ENCODE measurements around the gene KCNQ1OT1. TPM values are rescaled to one million over a fixed set of nuclear protein-coding genes. Genes with fewer than 3 reads are reported as not detected.

The KCNQ1OT1 gene
- total RNA-seq, 2 donors from 2014 or later = 5.2 to 6.9 TPM

DNA sequence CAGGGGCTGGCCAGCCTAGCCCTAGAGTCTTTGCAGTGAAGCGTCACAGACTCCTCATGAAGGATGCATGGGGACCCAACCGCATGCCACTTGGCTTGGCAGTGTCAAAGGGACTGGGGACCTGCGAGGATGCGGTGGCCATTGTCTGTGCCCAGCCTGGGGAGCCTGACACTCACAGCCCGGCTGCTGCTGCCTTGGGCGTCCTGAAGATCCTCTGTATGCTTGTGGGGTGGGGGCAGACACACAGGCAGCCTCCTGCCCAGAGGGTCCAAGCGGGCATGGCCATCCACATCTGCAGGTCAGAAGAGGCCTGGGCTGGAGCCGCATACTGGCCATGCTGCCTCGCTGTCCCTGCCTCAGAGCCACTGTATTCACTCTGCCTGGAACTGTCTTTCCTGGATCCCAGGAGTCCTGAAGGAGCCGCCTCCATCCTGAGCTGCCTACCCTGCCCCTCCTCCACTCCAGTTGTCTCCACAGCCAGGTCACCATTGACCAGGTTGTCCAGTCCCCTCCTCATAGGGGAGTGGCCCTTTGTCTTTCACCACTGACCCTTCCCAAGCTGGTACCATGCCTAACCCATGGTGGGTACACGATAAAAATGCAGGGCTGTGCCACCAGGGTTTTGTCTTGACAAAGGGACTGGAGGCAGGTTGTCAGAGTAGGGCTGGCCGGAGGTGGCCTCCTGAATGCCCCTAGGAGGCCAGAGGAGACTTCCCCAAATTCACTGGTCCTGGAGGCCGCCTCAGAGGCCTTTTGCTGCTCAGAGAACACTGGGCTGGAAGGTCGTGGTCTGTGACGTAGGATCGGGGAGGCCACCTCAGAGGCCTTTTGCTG is 107.0 kb downstream of the KCNQ1OT1 start:
- H3K27ac ChIP-seq (ENCODE audit: low read depth, low read length) = no peak overlapping the region
- peaks cover 72% of the 10 kb centered on the region for H3K27me3 ChIP-seq (ENCODE audit: control insufficient read depth, insufficient read depth, low read length, poor library complexity, severe bottlenecking)
- Mint-ChIP-seq H3K27me3 (ENCODE audit: insufficient read depth) (peaks cover 96% of the 10 kb centered on the region), H3K36me3 (ENCODE audit: low read depth) (no peaks in the 10 kb centered on the region), H3K9me3 (peaks cover 5% of the 10 kb centered on the region), H3K27ac (no peak overlapping the region), H3K4me3 (no peak overlapping the region), H3K4me1 (no peaks in the 10 kb centered on the region)
- no peak for DNase-seq
- TF ChIP-seq, protein P1, sequence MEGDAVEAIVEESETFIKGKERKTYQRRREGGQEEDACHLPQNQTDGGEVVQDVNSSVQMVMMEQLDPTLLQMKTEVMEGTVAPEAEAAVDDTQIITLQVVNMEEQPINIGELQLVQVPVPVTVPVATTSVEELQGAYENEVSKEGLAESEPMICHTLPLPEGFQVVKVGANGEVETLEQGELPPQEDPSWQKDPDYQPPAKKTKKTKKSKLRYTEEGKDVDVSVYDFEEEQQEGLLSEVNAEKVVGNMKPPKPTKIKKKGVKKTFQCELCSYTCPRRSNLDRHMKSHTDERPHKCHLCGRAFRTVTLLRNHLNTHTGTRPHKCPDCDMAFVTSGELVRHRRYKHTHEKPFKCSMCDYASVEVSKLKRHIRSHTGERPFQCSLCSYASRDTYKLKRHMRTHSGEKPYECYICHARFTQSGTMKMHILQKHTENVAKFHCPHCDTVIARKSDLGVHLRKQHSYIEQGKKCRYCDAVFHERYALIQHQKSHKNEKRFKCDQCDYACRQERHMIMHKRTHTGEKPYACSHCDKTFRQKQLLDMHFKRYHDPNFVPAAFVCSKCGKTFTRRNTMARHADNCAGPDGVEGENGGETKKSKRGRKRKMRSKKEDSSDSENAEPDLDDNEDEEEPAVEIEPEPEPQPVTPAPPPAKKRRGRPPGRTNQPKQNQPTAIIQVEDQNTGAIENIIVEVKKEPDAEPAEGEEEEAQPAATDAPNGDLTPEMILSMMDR (conservative IDR thresholded peaks at IDR 0.05) = no peak
- WGBS, 2 experiments (ENCODE audit: insufficient coverage in 1 of 2, insufficient read length in 1 of 2) = 89 to 95% methylated on average over 13 to 16 of the region's 16 CpGs
- no peaks in the 10 kb centered on the region for H3K4me1 ChIP-seq (ENCODE audit: control insufficient read depth, insufficient read depth, low read length)
- no peak overlapping the region for H3K9ac ChIP-seq (ENCODE audit: extremely low read depth, low read length, poor library complexity, severe bottlenecking)
- H3K36me3 ChIP-seq (ENCODE audit: control insufficient read depth, insufficient read depth, low read length) = no peaks in the 10 kb centered on the region
- no peak overlapping the region for H3K4me3 ChIP-seq (ENCODE audit: low read length)
- peaks cover 8% of the 10 kb centered on the region for H3K9me3 ChIP-seq (ENCODE audit: control insufficient read depth, low read length)

DNA sequence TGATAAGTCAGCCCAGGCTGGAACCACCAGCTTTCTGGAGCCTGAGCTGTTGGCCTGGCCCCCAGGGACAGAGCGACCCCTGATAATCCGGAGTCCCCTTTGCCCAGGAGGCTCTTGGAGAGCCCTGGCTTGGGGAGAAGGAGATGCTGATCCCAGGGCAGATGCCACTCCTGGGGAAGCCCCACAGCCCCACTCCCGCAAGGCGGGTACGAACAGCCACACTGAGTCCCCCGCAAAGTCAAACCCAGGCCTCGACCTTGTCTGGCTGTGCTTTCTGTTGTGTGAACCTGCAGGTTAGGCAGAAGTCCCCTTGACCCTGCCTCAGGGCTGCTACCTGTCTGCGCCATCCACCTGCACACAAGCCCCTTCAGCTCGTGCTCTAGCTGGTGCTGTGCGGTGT is 108.0 kb downstream of the KCNQ1OT1 start:
- TF ChIP-seq, protein P1 (conservative IDR thresholded peaks at IDR 0.05) = no peak
- Mint-ChIP-seq H3K27ac (no peak overlapping the region), H3K27me3 (ENCODE audit: insufficient read depth) (peaks cover 96% of the 10 kb centered on the region), H3K4me1 (no peaks in the 10 kb centered on the region), H3K36me3 (ENCODE audit: low read depth) (no peaks in the 10 kb centered on the region), H3K4me3 (no peak overlapping the region), H3K9me3 (no peaks in the 10 kb centered on the region)
- Histone ChIP-seq H3K9me3 (ENCODE audit: control insufficient read depth, low read length) (no peaks in the 10 kb centered on the region), H3K4me3 (ENCODE audit: low read length) (no peak overlapping the region), H3K4me1 (ENCODE audit: control insufficient read depth, insufficient read depth, low read length) (no peaks in the 10 kb centered on the region), H3K27ac (ENCODE audit: low read depth, low read length) (no peak overlapping the region), H3K9ac (ENCODE audit: extremely low read depth, low read length, poor library complexity, severe bottlenecking) (no peak overlapping the region), H3K27me3 (ENCODE audit: control insufficient read depth, insufficient read depth, low read length, poor library complexity, severe bottlenecking) (peaks cover 75% of the 10 kb centered on the region), H3K36me3 (ENCODE audit: control insufficient read depth, insufficient read depth, low read length) (no peaks in the 10 kb centered on the region)
- no peak for DNase-seq
- WGBS, 2 experiments (ENCODE audit: insufficient coverage in 1 of 2, insufficient read length in 1 of 2) = 87 to 94% methylated on average over 3 to 10 of the region's 10 CpGs

DNA sequence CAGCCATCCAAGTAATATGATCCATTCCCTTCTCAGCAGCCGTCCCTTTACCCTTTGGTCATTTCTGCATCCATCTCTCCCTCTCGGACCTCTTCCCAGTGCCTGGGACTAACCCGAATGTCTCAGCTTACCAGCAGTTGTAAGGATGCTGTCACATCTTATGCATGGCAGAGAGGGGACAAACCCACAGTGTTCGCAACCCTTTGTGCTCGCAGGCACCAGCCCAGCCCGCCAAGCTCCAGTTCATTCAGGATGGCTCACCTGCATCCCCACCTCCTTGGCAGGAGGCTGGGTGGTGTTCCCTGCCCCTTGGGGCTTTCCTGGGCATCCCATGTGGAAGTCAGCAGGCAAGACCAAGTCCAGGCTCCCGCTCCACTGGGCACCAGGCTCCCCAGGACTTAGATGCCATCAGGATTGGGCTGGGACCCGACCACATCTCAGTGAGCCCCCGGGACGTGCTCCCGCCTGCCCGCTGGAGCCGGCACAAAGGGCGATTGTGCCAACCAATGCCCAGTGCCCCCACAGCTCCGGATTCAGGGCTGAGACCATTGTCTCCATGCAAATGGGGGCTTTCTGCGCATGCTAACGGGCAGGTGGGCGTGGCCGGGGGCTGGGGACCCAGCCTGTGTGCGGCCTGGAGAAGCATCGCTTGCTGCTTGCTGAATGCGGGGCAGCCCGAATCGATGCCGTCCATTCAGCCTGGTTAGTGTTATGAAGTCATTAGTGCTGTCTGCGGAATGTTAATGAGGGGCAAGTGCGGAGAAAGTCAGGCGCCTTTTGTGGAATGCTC is 108.6 kb downstream of the KCNQ1OT1 start:
- H3K27me3 Mint-ChIP-seq (ENCODE audit: insufficient read depth) = peaks cover 97% of the 10 kb centered on the region
- H3K27me3 ChIP-seq (ENCODE audit: control insufficient read depth, insufficient read depth, low read length, poor library complexity, severe bottlenecking) = peaks cover 74% of the 10 kb centered on the region
- no peak overlapping the region for H3K27ac Mint-ChIP-seq
- H3K36me3 ChIP-seq (ENCODE audit: control insufficient read depth, insufficient read depth, low read length) = no peaks in the 10 kb centered on the region
- no peaks in the 10 kb centered on the region for H3K9me3 ChIP-seq (ENCODE audit: control insufficient read depth, low read length)
- no peaks in the 10 kb centered on the region for H3K9me3 Mint-ChIP-seq
- no peak overlapping the region for H3K4me3 Mint-ChIP-seq
- no peak overlapping the region for H3K27ac ChIP-seq (ENCODE audit: low read depth, low read length)
- TF ChIP-seq, protein P1 (conservative IDR thresholded peaks at IDR 0.05) = no peak
- no peaks in the 10 kb centered on the region for H3K4me1 Mint-ChIP-seq
- no peaks in the 10 kb centered on the region for H3K4me1 ChIP-seq (ENCODE audit: control insufficient read depth, insufficient read depth, low read length)
- 88 to 91% methylated on average over 21 to 28 of the region's 28 CpGs for WGBS, 2 experiments (ENCODE audit: insufficient coverage in 1 of 2, insufficient read length in 1 of 2)
- H3K9ac ChIP-seq (ENCODE audit: extremely low read depth, low read length, poor library complexity, severe bottlenecking) = no peak overlapping the region
- H3K36me3 Mint-ChIP-seq (ENCODE audit: low read depth) = no peaks in the 10 kb centered on the region
- no peak for DNase-seq
- H3K4me3 ChIP-seq (ENCODE audit: low read length) = no peak overlapping the region

Measured in endodermal cell (in vitro differentiated cells).